Measurements from ENCODE around the gene CORO2A.

GRCh38 chr9:98120476-98120875 lies 72.0 kb downstream of the CORO2A start:
- no peak for TF ChIP-seq CTCF (IDR thresholded peaks at IDR 0.05; ENCODE audit: low read depth, low read length)
- TF ChIP-seq EZH2phosphoT487 (IDR thresholded peaks at IDR 0.05; ENCODE audit: low read depth): no peak

Data from OCI-LY3 (cell line).